B cell (primary cell): Measurements from ENCODE around the gene WDR7. TPM values are rescaled to one million over a fixed set of nuclear protein-coding genes. Genes with fewer than 3 reads are reported as not detected.

Source experiments
- ATAC-seq: fragments of 200-7000 bp; cut with Tn5 transposase; one replicate; pipeline ENCODE4 v1.10.0; 2021; ENCODE audit warnings: low read depth, mild to moderate bottlenecking, moderate number of reproducible peaks, moderate library complexity
- CTCF ChIA-PET: fragments of 350-600 bp; sonication (Branson Sonifier 250); formaldehyde crosslinking; loops from one replicate; lab custom pipeline; 2021; ENCODE audit warnings: antibody characterized with exemption, inconsistent platforms; lab: Charles Lee
- POLR2A ChIA-PET: fragments of 350-600 bp; sonication (Branson Sonifier 250); formaldehyde crosslinking; loops from one replicate; lab custom pipeline; 2021; ENCODE audit warnings: antibody characterized with exemption; lab: Charles Lee
- DNase-seq: peaks from one replicate; pipeline ENCODE4 v3.0.0; 2013
- H2AFZ ChIP-seq: 2 replicates; pipeline ENCODE4 v1.6.1; 2012; ENCODE audit warnings: mild to moderate bottlenecking, low read depth, low read length; ENCODE audit not compliant: insufficient read depth, poor library complexity, severe bottlenecking
- H3K27ac ChIP-seq, 2 donors: 1 replicate in 1 of 2; 2 replicates in 1 of 2; pipeline ENCODE4 v1.5.1; 2012 to 2013; ENCODE audit warnings: low read length in 2 of 2, mild to moderate bottlenecking in 2 of 2, moderate library complexity in 1 of 2
- H3K27me3 ChIP-seq, 4 experiments: fragments of 200-600 bp in 1 of 4; sonication (generic) in 1 of 4; replicated peaks in 1 of 4; 1 replicate in 2 of 4; 2 replicates in 2 of 4; pipeline versions ENCODE4 v1.6.1 to v1.7.0; 2013 to 2016; ENCODE audit warnings: low read length in 3 of 4, mild to moderate bottlenecking in 2 of 4, mixed read lengths in 1 of 4, moderate library complexity in 1 of 4; ENCODE audit not compliant: insufficient read depth in 4 of 4, control insufficient read depth in 3 of 4; ENCODE audit errors: control extremely low read depth in 1 of 4
- H3K36me3 ChIP-seq, 2 experiments: replicated peaks in 1 of 2; 1 replicate in 1 of 2; 2 replicates in 1 of 2; pipeline versions ENCODE4 v1.6.1 to v1.7.1; 2013; ENCODE audit warnings: low read length in 1 of 2; ENCODE audit not compliant: insufficient read depth in 2 of 2, control insufficient read depth in 1 of 2; ENCODE audit errors: control extremely low read depth in 1 of 2, extremely low read depth in 1 of 2
- H3K4me1 ChIP-seq, 2 donors: fragments of 200-600 bp in 1 of 2; sonication (generic) in 1 of 2; 1 replicate in 1 of 2; 2 replicates in 1 of 2; pipeline versions ENCODE4 v1.5.1 to v1.6.1; 2013 to 2017; ENCODE audit warnings: low read length in 2 of 2; ENCODE audit not compliant: control insufficient read depth in 2 of 2, insufficient read depth in 2 of 2
- H3K4me2 ChIP-seq: replicated peaks from 2 replicates; pipeline ENCODE3; 2012; ENCODE audit warnings: mild to moderate bottlenecking, low read depth, low read length; ENCODE audit not compliant: poor library complexity, severe bottlenecking
- H3K4me3 ChIP-seq, 5 experiments: fragments of 200-600 bp in 1 of 5; sonication (generic) in 1 of 5; 1 replicate in 3 of 5; 2 replicates in 2 of 5; pipeline versions ENCODE4 v1.5.1 to v1.7.0; 2011 to 2016; ENCODE audit warnings: low read length in 4 of 5, mild to moderate bottlenecking in 4 of 5, low read depth in 2 of 5, control low read depth in 1 of 5, moderate library complexity in 1 of 5; ENCODE audit not compliant: insufficient read depth in 1 of 5; ENCODE audit errors: control extremely low read depth in 1 of 5, extremely low read depth in 1 of 5
- H3K79me2 ChIP-seq: fragments of 200-600 bp; sonication (generic); one replicate; pipeline ENCODE4 v1.6.0; 2016; ENCODE audit warnings: low read length; ENCODE audit not compliant: control insufficient read depth, insufficient read depth
- H3K9ac ChIP-seq: fragments of 200-600 bp; sonication (generic); 2 replicates; pipeline ENCODE4 v1.6.1; 2017; ENCODE audit warnings: mild to moderate bottlenecking, low read length, moderate library complexity
- H3K9me3 ChIP-seq, 3 donors: one replicate each; pipeline versions ENCODE4 v1.6.1 to v1.7.1; 2013; ENCODE audit warnings: low read length in 2 of 3; ENCODE audit not compliant: control insufficient read depth in 2 of 3, insufficient read depth in 1 of 3; ENCODE audit errors: control extremely low read depth in 1 of 3
- H4K20me1 ChIP-seq: 2 replicates; pipeline ENCODE4 v1.6.0; 2012; ENCODE audit warnings: mild to moderate bottlenecking, low read length; ENCODE audit not compliant: insufficient read depth, control insufficient read depth, poor library complexity, severe bottlenecking
- H3K27ac Mint-ChIP-seq: one replicate; pipeline ENCODE4 v1.8.0; 2021; ENCODE audit warnings: mixed read lengths
- H3K27me3 Mint-ChIP-seq: one replicate; pipeline ENCODE4 v1.8.0; 2021; ENCODE audit warnings: mixed read lengths
- H3K4me1 Mint-ChIP-seq: one replicate; pipeline ENCODE4 v1.8.0; 2021; ENCODE audit warnings: mixed read lengths
- H3K4me3 Mint-ChIP-seq: one replicate; pipeline ENCODE4 v1.8.0; 2021; ENCODE audit warnings: mixed read lengths
- H3K9me3 Mint-ChIP-seq: one replicate; pipeline ENCODE4 v1.8.0; 2022; ENCODE audit warnings: mixed read lengths; ENCODE audit not compliant: insufficient read depth
- EZH2 ChIP-seq: IDR thresholded peaks from 2 replicates; pipeline ENCODE4 v1.6.1; 2012; ENCODE audit warnings: borderline replicate concordance, low read depth, mild to moderate bottlenecking, moderate library complexity, low read length; ENCODE audit not compliant: insufficient read depth, poor library complexity, severe bottlenecking
- WGBS: methylation state at CpG from one replicate; pipeline ENCODE4 v1.1.5; 2013; ENCODE audit warnings: missing lambda C conversion rate; ENCODE audit not compliant: insufficient coverage; 5-methylcytosine and 5-hydroxymethylcytosine counted together
- intact Hi-C: fragments of 100-400 bp; cut with micrococcal nuclease; formaldehyde crosslinking; loops from one replicate; pipeline ENCODE4 v1.10.0; 2022
- polyA plus RNA-seq: library from polyadenylated mRNA; depleted of rRNA; stranded (reverse); fragments of >200 nt; gene quantifications from 2 replicates; pipeline ENCODE4 v1.2.3, GENCODE V29; 2012
- total RNA-seq, 2 donors: library from RNA; stranded (reverse); fragments of 120-200 nt in 1 of 2; gene quantifications; 1 replicate in 1 of 2; 2 replicates in 1 of 2; pipeline versions ENCODE4 v1.2.3 to v1.2.4, GENCODE V29; 2013 to 2022
- TF ChIP-seq, protein P1 (sequence below): fragments of 200-600 bp; IDR thresholded peaks from one replicate; pipeline ENCODE4 v1.8.0; 2022; ENCODE audit warnings: antibody characterized with exemption, mild to moderate bottlenecking

WDR7 gene
- total and polyA plus RNA-seq, 2 donors (not counting 1 experiment from before 2014, with no cell fraction given), result 5.5 to 45.0 TPM

DNA sequence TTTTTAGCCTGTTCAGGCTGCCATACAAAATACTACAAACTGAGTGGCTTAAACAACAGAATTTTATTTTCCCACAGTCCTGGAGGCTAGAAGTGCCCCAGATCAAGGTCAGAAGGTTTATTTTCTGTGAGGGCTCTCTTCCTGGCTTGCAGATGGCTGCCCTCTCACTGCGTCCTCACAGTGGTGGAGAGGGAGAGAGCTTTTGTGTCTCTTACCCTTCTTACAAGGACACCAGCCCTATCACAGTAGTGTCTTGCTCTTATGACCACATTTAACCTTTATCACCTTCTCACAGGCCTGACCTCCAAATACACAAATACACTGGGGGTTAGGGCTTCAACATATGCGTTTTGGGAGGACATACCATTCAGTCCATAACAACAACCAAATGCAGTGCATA is 11.7 kb downstream of the WDR7 start:
- no peak for TF ChIP-seq EZH2
- no peaks in the 10 kb centered on the region for H3K36me3 ChIP-seq
- no peaks in the 10 kb centered on the region for H3K27me3 ChIP-seq
- H3K9me3 ChIP-seq, result no peaks in the 10 kb centered on the region
- peaks cover 97% of the 10 kb centered on the region for H3K79me2 ChIP-seq
- no peak overlapping the region for H2AFZ ChIP-seq
- no peak overlapping the region for H3K27ac ChIP-seq
- H3K27ac Mint-ChIP-seq, result no peak overlapping the region
- H3K9ac ChIP-seq, result no peak overlapping the region
- H3K27me3 Mint-ChIP-seq, result no peaks in the 10 kb centered on the region
- WGBS, result no CpG with 5 or more reads among the region's 2 CpGs
- peaks cover 17% of the 10 kb centered on the region for H4K20me1 ChIP-seq
- H3K4me1 Mint-ChIP-seq, result peaks cover 6% of the 10 kb centered on the region
- H3K4me3 ChIP-seq, result no peak overlapping the region
- H3K4me1 ChIP-seq, result no peaks in the 10 kb centered on the region
- ChIA-PET POLR2A (no interaction called here), CTCF (no interaction called here)
- ATAC-seq, result no peak
- DNase-seq, result no peak
- intact Hi-C loops, result no loop called here
- H3K4me2 ChIP-seq, result no peak overlapping the region
- H3K4me3 Mint-ChIP-seq, result no peak overlapping the region
- H3K9me3 Mint-ChIP-seq, result no peaks in the 10 kb centered on the region

DNA sequence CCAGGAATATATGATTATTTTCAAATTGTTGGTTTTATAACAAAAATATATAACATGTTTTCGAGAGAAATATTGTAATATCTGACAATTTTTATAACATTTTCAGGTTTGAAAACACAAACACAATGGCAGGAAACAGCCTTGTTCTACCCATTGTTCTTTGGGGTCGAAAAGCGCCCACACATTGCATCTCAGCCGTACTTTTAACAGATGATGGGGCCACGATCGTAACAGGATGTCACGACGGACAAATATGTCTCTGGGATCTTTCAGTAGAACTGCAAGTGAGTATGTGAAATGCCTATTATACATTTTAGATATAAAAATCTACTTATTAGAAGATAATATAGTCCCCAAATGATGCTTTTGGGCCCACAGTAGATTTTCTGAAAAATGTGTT is 21.2 kb downstream of the WDR7 start:
- ChIA-PET POLR2A (no interaction called here), CTCF (no interaction called here)

More for the DNA sequence above, 21.2 kb downstream of the WDR7 start:
- DNase-seq (no peak), ATAC-seq (no peak)
- no CpG with 5 or more reads among the region's 8 CpGs for WGBS
- Histone ChIP-seq H3K4me1 (no peaks in the 10 kb centered on the region), H3K27me3 (no peaks in the 10 kb centered on the region), H3K4me3 (no peak overlapping the region), H3K9me3 (peaks cover 0 to 2% (median 0%) of the 10 kb centered on the region in 3 donors), H3K9ac (no peak overlapping the region), H3K36me3 (peaks cover 2 to 4% of the 10 kb centered on the region in 2 experiments), H2AFZ (no peak overlapping the region), H4K20me1 (peaks cover 14% of the 10 kb centered on the region), H3K27ac (no peak overlapping the region), H3K4me2 (no peak overlapping the region), H3K79me2 (peaks cover 25% of the 10 kb centered on the region)
- Mint-ChIP-seq H3K4me3 (no peak overlapping the region), H3K27me3 (no peaks in the 10 kb centered on the region), H3K27ac (no peak overlapping the region), H3K9me3 (peaks cover 2% of the 10 kb centered on the region), H3K4me1 (peaks cover 11% of the 10 kb centered on the region)
- intact Hi-C loops, result no loop called here
- no peak for TF ChIP-seq EZH2
- TF ChIP-seq, protein P1, sequence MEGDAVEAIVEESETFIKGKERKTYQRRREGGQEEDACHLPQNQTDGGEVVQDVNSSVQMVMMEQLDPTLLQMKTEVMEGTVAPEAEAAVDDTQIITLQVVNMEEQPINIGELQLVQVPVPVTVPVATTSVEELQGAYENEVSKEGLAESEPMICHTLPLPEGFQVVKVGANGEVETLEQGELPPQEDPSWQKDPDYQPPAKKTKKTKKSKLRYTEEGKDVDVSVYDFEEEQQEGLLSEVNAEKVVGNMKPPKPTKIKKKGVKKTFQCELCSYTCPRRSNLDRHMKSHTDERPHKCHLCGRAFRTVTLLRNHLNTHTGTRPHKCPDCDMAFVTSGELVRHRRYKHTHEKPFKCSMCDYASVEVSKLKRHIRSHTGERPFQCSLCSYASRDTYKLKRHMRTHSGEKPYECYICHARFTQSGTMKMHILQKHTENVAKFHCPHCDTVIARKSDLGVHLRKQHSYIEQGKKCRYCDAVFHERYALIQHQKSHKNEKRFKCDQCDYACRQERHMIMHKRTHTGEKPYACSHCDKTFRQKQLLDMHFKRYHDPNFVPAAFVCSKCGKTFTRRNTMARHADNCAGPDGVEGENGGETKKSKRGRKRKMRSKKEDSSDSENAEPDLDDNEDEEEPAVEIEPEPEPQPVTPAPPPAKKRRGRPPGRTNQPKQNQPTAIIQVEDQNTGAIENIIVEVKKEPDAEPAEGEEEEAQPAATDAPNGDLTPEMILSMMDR, result no peak
